ENCODE results near the gene LSAMP. TPM values are rescaled to one million over a fixed set of nuclear protein-coding genes. Genes with fewer than 3 reads are reported as not detected.

LSAMP gene
- total and polyA plus RNA-seq, 2 experiments from 2014 or later = 2.0 to 2.9 TPM

DNA sequence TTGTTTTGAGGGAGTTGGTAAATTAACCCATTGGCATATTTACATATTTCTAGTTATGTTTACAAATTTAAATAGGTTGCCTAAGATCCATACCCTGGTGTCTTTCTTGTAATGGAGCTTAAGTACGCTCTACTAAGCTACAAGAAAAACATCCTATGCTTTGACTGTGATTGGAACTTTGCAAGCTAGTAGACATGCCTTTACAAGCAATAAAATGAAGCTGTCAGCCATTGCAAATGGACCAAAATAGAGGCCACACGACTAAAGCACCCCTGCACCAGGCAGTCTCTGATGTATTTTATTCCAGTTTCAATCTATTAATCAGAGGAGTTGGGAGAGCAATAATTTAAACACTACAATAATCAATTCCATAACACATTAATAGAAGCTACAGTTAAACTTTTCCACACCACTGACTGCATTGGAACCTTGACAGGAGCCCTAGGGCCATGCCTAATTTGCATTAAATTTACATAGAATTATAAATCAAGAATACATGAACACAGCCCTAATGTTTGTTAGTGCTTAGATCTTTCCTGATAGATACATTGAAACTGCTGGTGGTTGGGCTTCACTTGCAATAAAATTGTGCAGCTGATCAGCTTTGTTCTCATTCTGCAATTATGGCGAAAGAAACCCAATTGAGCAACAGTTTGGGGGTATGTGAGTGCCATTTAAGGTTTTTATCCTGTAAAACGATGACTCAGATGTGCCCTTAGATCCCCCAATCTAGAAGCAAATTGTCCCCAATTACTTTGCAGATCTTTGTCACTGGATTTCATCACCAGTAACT is 360.1 kb downstream of the LSAMP start:
- no peaks in the 10 kb centered on the region for H3K4me1 ChIP-seq (ENCODE audit: insufficient read depth)
- no peak overlapping the region for H3K27ac Mint-ChIP-seq
- H3K4me2 ChIP-seq = no peak overlapping the region
- H3K36me3 Mint-ChIP-seq (ENCODE audit: low read depth) = no peaks in the 10 kb centered on the region
- H3K4me1 Mint-ChIP-seq = peaks cover 6% of the 10 kb centered on the region; the same call in 2 of the 3 replicates
- H3K4me3 Mint-ChIP-seq = no peak overlapping the region
- DNase-seq (ENCODE audit: low spot score) = no peak
- no peaks in the 10 kb centered on the region; the same call in 1 of the 2 replicates for H3K9me2 ChIP-seq (ENCODE audit: insufficient read depth)
- no peak overlapping the region for H3K27ac ChIP-seq (ENCODE audit: low read depth)
- H3K9me3 Mint-ChIP-seq = no peaks in the 10 kb centered on the region
- H3K27me3 ChIP-seq (ENCODE audit: insufficient read depth) = no peaks in the 10 kb centered on the region
- ATAC-seq = no peak
- H3K79me2 ChIP-seq (replicated peaks; ENCODE audit: insufficient read depth) = no peaks in the 10 kb centered on the region
- H3K27me3 Mint-ChIP-seq (ENCODE audit: insufficient read depth, low read depth, poor library complexity) = no peaks in the 10 kb centered on the region
- H3F3A ChIP-seq (replicated peaks; ENCODE audit: low read depth) = no peaks in the 10 kb centered on the region
- no peaks in the 10 kb centered on the region for H3K36me3 ChIP-seq (ENCODE audit: insufficient read depth)
- H2AFZ ChIP-seq = no peak overlapping the region
- no peaks in the 10 kb centered on the region for H4K20me1 ChIP-seq (replicated peaks; ENCODE audit: insufficient read depth)
- no peak overlapping the region for H3K4me3 ChIP-seq
- no peak for TF ChIP-seq JUNB (IDR thresholded peaks at IDR 0.05; ENCODE audit: unreplicated experiment)
- TF ChIP-seq, protein P1, sequence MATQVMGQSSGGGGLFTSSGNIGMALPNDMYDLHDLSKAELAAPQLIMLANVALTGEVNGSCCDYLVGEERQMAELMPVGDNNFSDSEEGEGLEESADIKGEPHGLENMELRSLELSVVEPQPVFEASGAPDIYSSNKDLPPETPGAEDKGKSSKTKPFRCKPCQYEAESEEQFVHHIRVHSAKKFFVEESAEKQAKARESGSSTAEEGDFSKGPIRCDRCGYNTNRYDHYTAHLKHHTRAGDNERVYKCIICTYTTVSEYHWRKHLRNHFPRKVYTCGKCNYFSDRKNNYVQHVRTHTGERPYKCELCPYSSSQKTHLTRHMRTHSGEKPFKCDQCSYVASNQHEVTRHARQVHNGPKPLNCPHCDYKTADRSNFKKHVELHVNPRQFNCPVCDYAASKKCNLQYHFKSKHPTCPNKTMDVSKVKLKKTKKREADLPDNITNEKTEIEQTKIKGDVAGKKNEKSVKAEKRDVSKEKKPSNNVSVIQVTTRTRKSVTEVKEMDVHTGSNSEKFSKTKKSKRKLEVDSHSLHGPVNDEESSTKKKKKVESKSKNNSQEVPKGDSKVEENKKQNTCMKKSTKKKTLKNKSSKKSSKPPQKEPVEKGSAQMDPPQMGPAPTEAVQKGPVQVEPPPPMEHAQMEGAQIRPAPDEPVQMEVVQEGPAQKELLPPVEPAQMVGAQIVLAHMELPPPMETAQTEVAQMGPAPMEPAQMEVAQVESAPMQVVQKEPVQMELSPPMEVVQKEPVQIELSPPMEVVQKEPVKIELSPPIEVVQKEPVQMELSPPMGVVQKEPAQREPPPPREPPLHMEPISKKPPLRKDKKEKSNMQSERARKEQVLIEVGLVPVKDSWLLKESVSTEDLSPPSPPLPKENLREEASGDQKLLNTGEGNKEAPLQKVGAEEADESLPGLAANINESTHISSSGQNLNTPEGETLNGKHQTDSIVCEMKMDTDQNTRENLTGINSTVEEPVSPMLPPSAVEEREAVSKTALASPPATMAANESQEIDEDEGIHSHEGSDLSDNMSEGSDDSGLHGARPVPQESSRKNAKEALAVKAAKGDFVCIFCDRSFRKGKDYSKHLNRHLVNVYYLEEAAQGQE (IDR thresholded peaks at IDR 0.05; ENCODE audit: unreplicated experiment) = no peak
- no peak for TF ChIP-seq ZNF331 (CRISPR knock-in tag; IDR thresholded peaks at IDR 0.05; ENCODE audit: low read depth)
- no peak for TF ChIP-seq EZH2 (IDR thresholded peaks at IDR 0.05; ENCODE audit: low read depth, unreplicated experiment)
- TF ChIP-seq CREB1 (CRISPR knock-in tag; IDR thresholded peaks at IDR 0.05; ENCODE audit: low read depth) = no peak
- TF ChIP-seq NANOG (IDR thresholded peaks at IDR 0.05; ENCODE audit: borderline replicate concordance) = no peak

DNA sequence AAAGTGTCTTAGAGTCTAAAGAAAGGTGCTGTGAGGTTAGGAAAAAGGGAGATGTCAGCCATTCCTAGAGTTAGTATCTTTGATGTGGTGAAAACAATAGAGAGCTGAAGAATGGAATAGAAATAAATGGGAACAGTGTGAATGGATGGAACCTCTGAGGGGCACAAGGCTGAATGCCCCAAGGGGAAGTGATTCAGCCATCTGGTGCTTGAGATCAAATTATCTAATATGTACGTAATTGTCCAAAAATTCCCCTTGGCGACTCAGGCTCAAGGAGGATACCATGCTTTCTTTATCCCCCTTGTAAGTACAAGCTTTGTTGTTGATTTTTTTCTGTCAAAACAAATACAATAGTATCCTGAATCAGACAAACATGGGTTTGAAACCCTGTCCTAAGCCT is 361.6 kb downstream of the LSAMP start:
- no peaks in the 10 kb centered on the region for H4K20me1 ChIP-seq (replicated peaks; ENCODE audit: insufficient read depth)
- no peak overlapping the region for H2AFZ ChIP-seq
- no peak overlapping the region for H3K4me3 Mint-ChIP-seq
- H3K27ac Mint-ChIP-seq = no peak overlapping the region
- no peaks in the 10 kb centered on the region for H3K36me3 Mint-ChIP-seq (ENCODE audit: low read depth)
- H3K4me1 ChIP-seq (ENCODE audit: insufficient read depth) = no peaks in the 10 kb centered on the region
- no peak overlapping the region for H3K4me2 ChIP-seq
- H3K9me2 ChIP-seq (ENCODE audit: insufficient read depth) = no peaks in the 10 kb centered on the region; the same call in 1 of the 2 replicates
- H3K4me3 ChIP-seq = no peak overlapping the region
- DNase-seq (ENCODE audit: low spot score) = no peak
- H3K27me3 Mint-ChIP-seq (ENCODE audit: insufficient read depth, low read depth, poor library complexity) = no peaks in the 10 kb centered on the region
- H3K4me1 Mint-ChIP-seq = peaks cover 6% of the 10 kb centered on the region; the same call in 2 of the 3 replicates
- no peaks in the 10 kb centered on the region for H3K9me3 Mint-ChIP-seq
- no peaks in the 10 kb centered on the region for H3F3A ChIP-seq (replicated peaks; ENCODE audit: low read depth)
- H3K27me3 ChIP-seq (ENCODE audit: insufficient read depth) = no peaks in the 10 kb centered on the region
- H3K79me2 ChIP-seq (replicated peaks; ENCODE audit: insufficient read depth) = no peaks in the 10 kb centered on the region
- no peak overlapping the region for H3K27ac ChIP-seq (ENCODE audit: low read depth)
- ATAC-seq = no peak
- H3K36me3 ChIP-seq (ENCODE audit: insufficient read depth) = no peaks in the 10 kb centered on the region
- TF ChIP-seq NANOG (IDR thresholded peaks at IDR 0.05; ENCODE audit: borderline replicate concordance) (no peak), ZNF331 (CRISPR knock-in tag; IDR thresholded peaks at IDR 0.05; ENCODE audit: low read depth) (no peak)
- TF ChIP-seq, protein P2, sequence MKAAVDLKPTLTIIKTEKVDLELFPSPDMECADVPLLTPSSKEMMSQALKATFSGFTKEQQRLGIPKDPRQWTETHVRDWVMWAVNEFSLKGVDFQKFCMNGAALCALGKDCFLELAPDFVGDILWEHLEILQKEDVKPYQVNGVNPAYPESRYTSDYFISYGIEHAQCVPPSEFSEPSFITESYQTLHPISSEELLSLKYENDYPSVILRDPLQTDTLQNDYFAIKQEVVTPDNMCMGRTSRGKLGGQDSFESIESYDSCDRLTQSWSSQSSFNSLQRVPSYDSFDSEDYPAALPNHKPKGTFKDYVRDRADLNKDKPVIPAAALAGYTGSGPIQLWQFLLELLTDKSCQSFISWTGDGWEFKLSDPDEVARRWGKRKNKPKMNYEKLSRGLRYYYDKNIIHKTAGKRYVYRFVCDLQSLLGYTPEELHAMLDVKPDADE (IDR thresholded peaks at IDR 0.05) = no peak
- TF ChIP-seq, protein P1 (IDR thresholded peaks at IDR 0.05; ENCODE audit: unreplicated experiment) = no peak
